Measurements from ENCODE around the gene IDUA.

IDUA gene

GRCh38 chr4:1030031-1030430 lies 43.2 kb downstream of the IDUA start:
- Histone ChIP-seq H3K9ac (ENCODE audit: low read length) (no peak overlapping the region), H3K36me3 (ENCODE audit: low read length) (no peaks in the 10 kb centered on the region), H3K9me2 (replicated peaks; ENCODE audit: insufficient read depth, low read length) (no peaks in the 10 kb centered on the region)

GRCh38 chr4:1030559-1030958 lies 43.7 kb downstream of the IDUA start:
- Histone ChIP-seq H3K9ac (ENCODE audit: low read length) (no peak overlapping the region), H3K9me2 (replicated peaks; ENCODE audit: insufficient read depth, low read length) (no peaks in the 10 kb centered on the region), H3K4me2 (ENCODE audit: low read depth, low read length, poor library complexity, severe bottlenecking) (no peak overlapping the region), H3K79me2 (ENCODE audit: insufficient read depth, low read length) (no peaks in the 10 kb centered on the region), H3K27ac (ENCODE audit: low read depth, low read length) (no peak overlapping the region), H3K27me3 (ENCODE audit: low read length) (no peaks in the 10 kb centered on the region), H4K20me1 (ENCODE audit: low read depth, low read length) (no peaks in the 10 kb centered on the region), H3K4me3 (ENCODE audit: insufficient read depth, low read length, poor library complexity, severe bottlenecking) (no peak overlapping the region), H3K9me3 (ENCODE audit: insufficient read depth, low read length) (no peaks in the 10 kb centered on the region), H3K36me3 (ENCODE audit: low read length) (no peaks in the 10 kb centered on the region), H3F3A (ENCODE audit: insufficient read depth) (no peaks in the 10 kb centered on the region; the same call in 1 of the 2 replicates), H2AFZ (ENCODE audit: low read depth, low read length, severe bottlenecking) (no peak overlapping the region)
- TF ChIP-seq EZH2phosphoT487 (conservative IDR thresholded peaks at IDR 0.05; ENCODE audit: low read length) (no peak), CTCF (IDR thresholded peaks at IDR 0.05; ENCODE audit: insufficient read depth, low read length, poor library complexity, severe bottlenecking) (no peak)

More at GRCh38 chr4:1030031-1030430, 43.2 kb downstream of the IDUA start:
- H2AFZ ChIP-seq (ENCODE audit: low read depth, low read length, severe bottlenecking): no peak overlapping the region
- no peak overlapping the region for H3K4me2 ChIP-seq (ENCODE audit: low read depth, low read length, poor library complexity, severe bottlenecking)
- H4K20me1 ChIP-seq (ENCODE audit: low read depth, low read length): no peaks in the 10 kb centered on the region
- no peak overlapping the region for H3K27ac ChIP-seq (ENCODE audit: low read depth, low read length)
- TF ChIP-seq CTCF (IDR thresholded peaks at IDR 0.05; ENCODE audit: insufficient read depth, low read length, poor library complexity, severe bottlenecking) (no peak), EZH2phosphoT487 (conservative IDR thresholded peaks at IDR 0.05; ENCODE audit: low read length) (no peak)
- H3K79me2 ChIP-seq (ENCODE audit: insufficient read depth, low read length): no peaks in the 10 kb centered on the region
- H3F3A ChIP-seq (ENCODE audit: insufficient read depth): no peaks in the 10 kb centered on the region; the same call in 1 of the 2 replicates
- H3K9me3 ChIP-seq (ENCODE audit: insufficient read depth, low read length): no peaks in the 10 kb centered on the region
- H3K4me3 ChIP-seq (ENCODE audit: insufficient read depth, low read length, poor library complexity, severe bottlenecking): no peak overlapping the region
- no peaks in the 10 kb centered on the region for H3K27me3 ChIP-seq (ENCODE audit: low read length)

GRCh38 chr4:1031346-1031745 lies 44.5 kb downstream of the IDUA start:
- TF ChIP-seq EZH2phosphoT487 (conservative IDR thresholded peaks at IDR 0.05; ENCODE audit: low read length) (no peak), CTCF (IDR thresholded peaks at IDR 0.05; ENCODE audit: insufficient read depth, low read length, poor library complexity, severe bottlenecking) (no peak)
- Histone ChIP-seq H3K4me3 (ENCODE audit: insufficient read depth, low read length, poor library complexity, severe bottlenecking) (no peak overlapping the region), H3K27me3 (ENCODE audit: low read length) (no peaks in the 10 kb centered on the region), H3K9ac (ENCODE audit: low read length) (no peak overlapping the region), H4K20me1 (ENCODE audit: low read depth, low read length) (no peaks in the 10 kb centered on the region), H3K79me2 (ENCODE audit: insufficient read depth, low read length) (no peaks in the 10 kb centered on the region), H3K4me2 (ENCODE audit: low read depth, low read length, poor library complexity, severe bottlenecking) (no peak overlapping the region), H3K36me3 (ENCODE audit: low read length) (no peaks in the 10 kb centered on the region), H3F3A (ENCODE audit: insufficient read depth) (no peaks in the 10 kb centered on the region; the same call in 1 of the 2 replicates), H2AFZ (ENCODE audit: low read depth, low read length, severe bottlenecking) (no peak overlapping the region), H3K9me2 (replicated peaks; ENCODE audit: insufficient read depth, low read length) (no peaks in the 10 kb centered on the region), H3K27ac (ENCODE audit: low read depth, low read length) (no peak overlapping the region), H3K9me3 (ENCODE audit: insufficient read depth, low read length) (no peaks in the 10 kb centered on the region)

All from SU-DHL-6 (cell line).